Measurements from ENCODE around the gene TCIRG1.

The TCIRG1 gene

GRCh38 chr11:68019486-68019885 lies 19.3 kb upstream of the TCIRG1 start:
- DNase-seq: no peak

DNA sequence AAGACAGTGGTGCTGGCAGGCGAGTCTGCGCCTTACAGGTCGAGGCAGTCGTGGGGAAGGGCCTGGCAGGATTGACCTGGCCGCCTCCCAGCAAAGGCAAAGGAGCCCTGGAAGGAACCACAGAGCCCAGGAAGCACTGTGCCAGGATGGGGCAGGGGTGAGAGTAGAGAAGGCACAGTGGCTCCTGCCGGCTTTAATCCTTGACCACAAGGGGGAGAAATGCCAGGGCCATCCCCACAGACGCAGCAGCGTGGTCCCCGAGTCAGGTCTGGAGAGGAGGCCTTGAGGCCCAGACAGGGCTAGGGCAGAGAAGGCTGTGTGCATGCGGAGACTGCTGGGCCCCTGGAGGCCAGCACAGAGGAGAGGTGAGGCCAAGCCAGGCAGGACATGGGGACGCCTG lies 18.2 kb upstream of the TCIRG1 start:
- DNase-seq: no peak

DNA sequence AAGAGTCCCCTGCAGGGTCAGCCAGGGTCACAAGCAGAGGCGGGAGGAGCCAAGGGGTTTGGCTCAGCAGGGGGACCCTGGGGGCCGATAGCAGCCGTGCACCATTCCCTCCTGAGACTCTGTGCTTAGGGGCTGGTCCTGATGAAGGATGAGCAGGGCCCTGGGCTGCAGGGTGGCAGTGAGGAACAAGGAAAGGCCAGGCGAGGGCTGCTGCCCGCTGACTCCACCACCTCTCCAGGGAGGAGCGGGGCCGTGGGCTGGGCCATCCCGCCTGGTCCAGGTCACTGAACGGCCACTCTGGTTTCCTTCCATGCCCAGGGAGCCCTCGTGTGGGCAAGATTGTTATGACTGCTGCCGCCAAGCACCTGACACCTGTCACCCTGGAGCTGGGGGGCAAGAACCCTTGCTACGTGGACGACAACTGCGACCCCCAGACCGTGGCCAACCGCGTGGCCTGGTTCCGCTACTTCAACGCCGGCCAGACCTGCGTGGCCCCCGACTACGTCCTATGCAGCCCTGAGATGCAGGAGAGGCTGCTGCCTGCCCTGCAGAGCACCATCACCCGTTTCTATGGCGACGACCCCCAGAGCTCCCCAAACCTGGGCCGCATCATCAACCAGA lies 17.5 kb upstream of the TCIRG1 start:
- no peak for DNase-seq

- no peak for DNase-seq
Measured at GRCh38 chr11:68022531-68022930, 16.3 kb upstream of the TCIRG1 start.

- no peak for DNase-seq
Measured at GRCh38 chr11:68024508-68024907, 14.3 kb upstream of the TCIRG1 start.

- no peak for DNase-seq
Measured at GRCh38 chr11:68025047-68025446, 13.8 kb upstream of the TCIRG1 start.

GRCh38 chr11:68026391-68027105 lies 12.3 kb upstream of the TCIRG1 start:
- DNase-seq: no peak

GRCh38 chr11:68027667-68028066 lies 11.2 kb upstream of the TCIRG1 start:
- DNase-seq: no peak

- DNase-seq: no peak
Measured at GRCh38 chr11:68028802-68029545, 9.9 kb upstream of the TCIRG1 start.

DNA sequence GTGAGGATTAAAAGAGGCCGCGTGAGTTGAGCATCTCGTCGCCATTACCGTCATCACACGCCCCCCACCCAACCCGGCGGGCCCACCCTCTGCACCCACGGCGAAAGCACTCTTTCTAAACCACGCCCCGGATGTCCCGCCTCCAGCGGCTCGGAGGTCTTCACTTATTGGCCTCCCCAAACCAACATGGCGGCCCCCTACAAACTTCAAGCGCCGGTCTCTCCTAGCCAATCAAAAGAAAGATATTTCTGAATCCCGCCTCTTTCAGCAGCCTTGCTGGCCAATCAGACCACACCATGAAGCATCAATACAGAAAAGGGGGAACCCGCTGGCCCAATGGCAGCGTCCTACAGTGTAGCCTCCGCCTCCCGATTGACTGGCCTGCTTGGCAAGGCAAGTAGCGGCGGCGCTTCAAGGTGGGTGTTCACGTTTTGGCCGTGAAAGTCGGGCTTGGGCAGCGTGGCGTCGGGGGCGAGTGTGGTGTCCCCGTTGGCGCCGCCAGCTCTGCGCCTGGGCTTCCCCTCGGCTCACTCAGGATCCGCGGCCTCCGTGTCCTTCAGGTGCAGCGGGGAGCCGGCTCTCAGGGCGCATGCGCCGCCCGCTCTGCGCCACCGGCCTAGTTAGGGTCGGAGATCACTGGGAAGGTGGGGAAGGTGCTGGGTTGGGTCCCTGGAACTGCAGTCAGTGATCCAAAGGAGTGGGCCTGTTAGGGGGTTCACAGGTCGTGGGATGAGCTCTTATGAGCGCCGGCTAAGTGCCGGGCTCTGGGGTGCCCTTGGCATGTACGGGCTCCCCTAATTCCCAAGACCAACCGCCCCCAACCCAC lies 8.3 kb upstream of the TCIRG1 start, which contains the start of gene NDUFS8:
NDUFS8 (plus strand) TSS at position 364 of the 826 bp plus-strand sequence. CDS start 1,471 bp downstream, outside the sequence.
- peak; percentile 88 to 98 for DNase-seq

GRCh38 chr11:68031144-68031464 lies 7.7 kb upstream of the TCIRG1 start:
- no peak for DNase-seq

GRCh38 chr11:68032003-68032402 lies 6.8 kb upstream of the TCIRG1 start:
- DNase-seq: no peak

DNA sequence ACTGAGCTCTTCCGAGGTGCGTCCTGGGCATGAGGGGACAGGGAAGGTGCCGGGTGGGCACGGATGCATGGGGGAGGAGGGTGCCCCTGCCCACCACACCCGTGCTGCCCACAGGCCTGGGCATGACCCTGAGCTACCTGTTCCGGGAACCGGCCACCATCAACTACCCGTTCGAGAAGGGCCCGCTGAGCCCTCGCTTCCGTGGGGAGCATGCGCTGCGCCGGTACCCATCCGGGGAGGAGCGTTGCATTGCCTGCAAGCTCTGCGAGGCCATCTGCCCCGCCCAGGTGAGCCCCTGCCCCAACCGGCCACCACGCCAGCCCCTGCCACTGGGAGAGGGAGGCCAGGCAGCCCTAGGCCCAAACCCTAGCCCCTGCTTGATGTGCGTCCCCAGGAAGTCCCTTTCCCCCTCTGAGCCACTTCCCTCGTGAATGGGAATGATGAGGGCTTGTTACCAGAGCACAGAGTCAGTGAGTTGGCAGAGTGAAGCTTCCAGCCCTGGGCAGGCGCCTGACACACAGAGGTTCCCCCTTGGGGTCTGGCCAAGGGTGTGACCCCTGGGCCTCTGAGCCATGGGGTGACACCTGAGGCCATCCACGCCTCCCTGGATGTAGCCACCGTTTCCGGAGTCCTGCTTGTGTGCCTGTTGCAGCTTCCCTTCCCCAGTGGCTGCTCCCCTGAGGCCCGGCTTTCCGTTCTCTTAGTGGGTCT lies 5.7 kb upstream of the TCIRG1 start:
- no peak for DNase-seq

- DNase-seq: no peak
Measured at GRCh38 chr11:68033708-68034045, 5.1 kb upstream of the TCIRG1 start.

DNA sequence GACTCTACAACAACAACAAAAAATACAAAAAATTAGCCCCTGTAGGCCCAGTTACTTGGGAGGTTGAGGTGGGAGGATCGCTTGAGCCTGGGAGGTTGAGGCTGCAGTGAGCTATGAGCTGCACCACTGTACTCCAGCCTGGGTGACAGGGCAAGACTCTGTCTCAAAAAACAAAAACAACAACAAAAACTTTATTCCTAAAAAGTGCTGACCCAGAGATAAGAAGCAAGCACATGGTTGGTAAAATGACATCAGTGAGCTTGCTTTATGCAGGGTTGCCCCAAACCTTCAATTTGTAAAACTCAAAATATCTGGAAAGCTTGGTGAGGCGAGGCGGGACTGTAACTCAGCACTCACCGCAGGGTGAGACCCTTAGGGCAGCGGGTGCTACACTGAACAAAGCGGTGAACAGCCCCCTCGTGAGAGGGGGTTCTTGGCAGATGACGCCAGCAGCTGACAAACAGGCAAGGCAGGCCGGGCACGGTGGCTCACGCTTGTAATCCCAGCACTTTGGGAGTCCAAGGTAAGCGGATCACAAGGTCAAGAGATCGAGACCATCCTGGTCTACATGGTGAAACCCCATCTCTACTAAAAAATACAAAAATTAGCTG lies 3.5 kb upstream of the TCIRG1 start:
- DNase-seq: no peak

GRCh38 chr11:68036141-68036716 lies 2.6 kb upstream of the TCIRG1 start:
- no peak for DNase-seq

GRCh38 chr11:68036717-68037239 lies 2.0 kb upstream of the TCIRG1 start:
- no peak for DNase-seq

DNA sequence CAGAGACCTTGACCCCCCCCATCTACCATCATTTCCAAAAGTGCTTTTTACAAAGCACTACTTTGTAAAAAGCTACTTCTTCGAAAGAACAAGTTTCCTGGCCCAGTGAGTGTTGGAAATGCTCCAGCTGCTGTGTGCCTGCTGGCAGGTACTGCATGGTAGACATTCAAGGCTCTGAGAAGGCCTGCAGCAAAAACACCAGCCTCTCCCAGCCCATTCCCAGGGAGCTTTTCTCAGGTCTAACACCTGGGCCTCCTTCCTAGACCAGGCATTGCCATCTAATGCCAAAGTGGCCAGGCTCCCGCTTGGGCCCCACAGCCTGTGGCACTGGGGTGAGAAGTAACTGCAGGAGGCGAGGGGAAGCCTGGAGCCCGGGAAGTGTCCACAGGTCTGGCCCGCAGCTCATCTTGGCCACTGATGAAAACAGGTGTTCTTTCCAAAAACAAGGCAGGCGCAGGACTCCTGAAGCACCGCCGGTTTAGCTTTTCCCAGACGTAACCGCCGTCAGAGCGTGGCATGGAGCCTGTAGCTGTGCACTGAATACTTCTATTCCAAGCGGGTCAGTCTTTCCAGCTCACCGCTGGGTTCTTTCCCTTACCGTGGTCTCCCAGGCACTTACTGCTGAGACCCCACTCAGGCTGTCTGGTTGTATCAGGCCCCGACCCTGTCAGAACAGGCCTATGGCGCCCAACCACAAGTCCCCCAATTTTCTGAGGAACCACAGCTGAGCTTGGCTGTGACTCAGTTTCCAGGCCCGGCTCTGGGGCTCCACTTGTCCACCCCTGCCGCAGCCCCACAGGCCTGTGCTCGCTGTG lies 1.2 kb upstream of the TCIRG1 start:
- no peak for DNase-seq

- no peak for DNase-seq
Measured at GRCh38 chr11:68038226-68038717, 553 bp upstream of the TCIRG1 start.

- DNase-seq: no peak
Measured at GRCh38 chr11:68039526-68040086, 781 bp downstream of the TCIRG1 start.

Measured in NCI-H187 (cell line).